Hematopoietic multipotent progenitor cell treated with erythropoietin and hydrocortisone succinate and interleukin-3 and kit ligand, for 17 days (in vitro differentiated cells): ENCODE data around the gene HDDC2.

Experiments used
- DNase-seq: peaks from one replicate; pipeline ENCODE4 v3.0.0-alpha.2; 2015; ENCODE audit warnings: low spot score

Gene HDDC2

DNA sequence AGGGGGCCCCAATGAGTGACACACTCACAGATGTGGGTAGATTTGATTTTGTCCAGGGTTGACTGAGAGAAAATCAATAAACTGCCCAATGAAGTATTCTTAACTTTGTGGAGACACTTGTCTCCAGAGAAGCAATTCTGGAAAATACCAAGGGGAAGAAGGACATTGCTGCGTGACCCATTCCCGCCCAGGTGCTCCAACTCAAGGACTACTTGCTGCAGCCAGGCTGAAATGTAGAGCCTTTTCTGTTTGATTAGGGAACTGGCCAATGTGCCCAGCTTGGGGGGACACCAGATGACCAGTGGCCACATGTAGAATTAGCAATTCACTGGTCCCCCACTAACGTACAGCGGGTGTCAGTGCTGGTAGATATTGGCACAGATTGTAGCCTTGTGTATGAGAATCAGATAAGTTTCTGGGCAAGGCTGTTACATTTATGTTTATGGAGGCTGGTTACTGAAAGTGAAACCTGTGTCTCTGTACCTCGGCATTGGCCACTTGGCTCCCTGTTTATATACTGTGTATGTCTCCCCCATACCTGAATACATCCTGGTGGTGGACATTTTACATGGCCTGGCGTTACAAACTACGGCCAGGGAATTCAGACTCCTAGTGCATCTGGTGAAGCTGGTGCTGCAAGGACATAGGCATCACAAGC, 32.3 kb downstream of the HDDC2 start:
- DNase-seq = no peak

DNA sequence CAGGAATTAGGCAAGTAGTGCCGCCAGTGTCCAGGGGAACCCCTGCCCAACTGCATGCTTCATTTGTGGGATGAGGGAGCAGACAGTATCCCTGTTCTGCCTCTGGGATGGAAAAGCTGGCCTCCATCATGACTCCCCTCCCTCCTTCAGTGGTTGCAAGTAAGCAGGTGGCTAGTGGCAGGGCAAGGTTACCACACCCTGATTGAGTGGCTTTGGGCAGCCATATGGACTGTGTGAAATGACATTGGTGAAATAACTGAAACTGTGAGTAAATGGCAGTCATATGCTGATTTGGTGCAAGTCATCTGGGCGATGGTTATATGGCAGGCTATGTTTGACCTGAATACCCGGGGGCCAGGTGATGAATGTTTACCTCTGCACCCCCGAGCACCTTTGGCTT, 33.0 kb downstream of the HDDC2 start:
- DNase-seq = no peak

DNA sequence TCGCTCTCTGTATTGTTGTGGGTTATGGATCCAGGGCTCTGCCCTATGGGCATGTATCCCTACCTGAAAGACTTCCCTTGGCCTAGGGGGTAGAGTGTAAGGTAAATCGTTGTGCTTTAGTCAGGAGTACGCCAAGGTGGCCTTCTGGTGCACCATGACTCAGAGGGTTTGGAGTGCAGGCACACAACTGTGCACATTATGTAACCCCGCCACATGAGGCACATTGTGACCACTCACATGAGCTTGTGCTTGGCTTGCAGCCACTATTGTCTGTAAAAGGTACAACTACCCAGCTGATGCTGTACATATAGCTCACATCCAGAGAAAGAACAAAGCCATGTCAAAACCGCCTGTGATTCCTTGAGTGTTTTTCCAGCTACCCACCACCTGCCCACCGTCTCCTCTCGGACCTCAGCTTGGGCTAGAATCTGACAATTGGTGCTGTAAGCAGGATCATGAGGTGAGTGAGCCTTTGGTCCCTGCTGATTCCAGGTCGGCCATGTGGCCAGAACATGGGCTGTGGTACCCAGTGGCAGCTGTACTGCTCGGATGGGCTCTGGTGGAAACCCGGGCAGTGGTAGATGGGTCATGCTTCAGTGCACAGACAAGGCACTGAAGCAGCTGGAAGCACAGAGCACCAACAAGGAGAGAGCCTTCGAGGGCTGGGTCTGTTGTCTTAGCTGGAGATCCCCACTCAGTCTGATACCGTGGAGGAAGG, 33.8 kb downstream of the HDDC2 start:
- DNase-seq = no peak

DNA sequence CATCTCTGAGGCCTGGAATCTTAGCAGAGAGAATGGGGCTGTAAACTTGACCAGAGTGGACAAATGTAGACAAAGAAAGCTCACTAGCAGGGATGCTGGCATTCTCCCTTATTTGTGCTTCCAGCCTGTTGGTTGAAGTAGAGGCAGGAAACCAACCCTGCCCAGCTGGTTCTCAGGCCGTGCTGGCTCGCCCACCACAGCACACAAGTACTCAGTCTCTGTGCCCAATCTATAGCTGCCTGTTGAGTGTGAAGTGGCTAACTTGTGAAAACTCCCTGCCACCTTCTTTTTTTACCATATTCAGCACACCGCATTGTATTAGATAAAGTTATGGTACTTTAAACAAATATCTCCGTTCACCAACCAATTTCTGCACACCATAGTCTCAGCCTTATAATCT, 37.3 kb downstream of the HDDC2 start:
- DNase-seq = no peak

DNA sequence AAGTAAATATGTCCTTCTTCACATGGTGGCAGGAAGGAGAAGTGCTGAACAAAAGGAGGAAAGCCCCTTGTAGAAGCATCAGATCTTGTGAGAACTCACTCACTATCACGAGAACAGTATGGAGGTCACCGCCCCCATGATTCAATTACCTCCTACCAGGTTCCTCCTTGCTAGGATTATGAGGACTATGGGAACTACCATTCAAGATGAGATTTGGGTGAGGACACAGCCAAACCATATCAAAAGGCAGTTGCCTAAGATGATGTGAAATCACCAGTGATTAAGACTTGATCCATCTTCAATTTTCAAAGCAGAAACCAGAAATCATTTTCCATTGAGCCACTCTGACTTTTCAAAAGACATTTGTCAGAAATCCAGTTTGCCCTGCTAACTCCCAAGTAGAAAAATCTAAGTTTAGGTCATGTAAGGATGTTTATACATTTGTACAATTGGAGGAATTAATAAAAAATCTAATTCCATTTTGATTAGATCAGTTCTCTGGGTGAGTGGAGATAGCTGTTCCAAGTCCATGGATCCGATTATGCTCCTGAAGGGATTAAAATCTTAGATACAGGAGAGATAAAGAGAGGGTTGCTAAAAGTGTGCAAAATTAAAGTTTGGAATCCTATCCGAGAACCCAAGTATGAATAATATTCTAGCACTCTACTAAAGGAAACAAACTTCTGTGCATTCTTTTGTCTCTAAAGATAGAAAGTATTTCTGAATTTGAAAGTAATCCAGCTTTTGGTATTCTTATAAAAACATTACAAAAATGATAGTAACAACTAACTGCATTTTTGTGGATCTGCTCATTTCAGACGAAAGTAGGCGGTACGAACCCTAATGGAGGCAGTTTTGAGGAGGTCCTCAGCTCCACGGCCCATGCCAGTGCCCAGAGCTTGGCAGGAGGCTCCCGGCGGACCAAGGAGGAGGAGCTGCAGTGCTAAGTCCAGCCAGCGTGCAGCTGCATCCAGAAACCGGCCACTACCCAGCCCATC, 39.5 kb downstream of the HDDC2 start:
- no peak for DNase-seq

DNA sequence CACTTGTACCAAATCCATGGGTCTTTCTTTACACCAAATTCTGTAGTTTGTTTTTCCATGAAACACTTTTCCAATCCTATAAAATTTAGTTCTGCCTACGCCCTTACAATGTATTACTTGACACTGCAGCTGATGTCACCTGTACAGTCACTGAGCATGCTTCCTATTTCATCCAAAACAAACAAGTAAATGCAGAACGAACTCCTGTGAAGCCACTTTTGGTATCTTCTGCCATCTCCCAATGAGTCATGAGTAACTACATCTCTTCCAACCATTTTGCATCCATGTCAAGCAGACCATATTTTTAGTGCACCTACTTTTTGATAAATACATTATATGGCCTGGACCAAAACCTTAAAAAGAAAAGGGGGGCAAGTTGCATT, 42.4 kb downstream of the HDDC2 start:
- no peak for DNase-seq

DNA sequence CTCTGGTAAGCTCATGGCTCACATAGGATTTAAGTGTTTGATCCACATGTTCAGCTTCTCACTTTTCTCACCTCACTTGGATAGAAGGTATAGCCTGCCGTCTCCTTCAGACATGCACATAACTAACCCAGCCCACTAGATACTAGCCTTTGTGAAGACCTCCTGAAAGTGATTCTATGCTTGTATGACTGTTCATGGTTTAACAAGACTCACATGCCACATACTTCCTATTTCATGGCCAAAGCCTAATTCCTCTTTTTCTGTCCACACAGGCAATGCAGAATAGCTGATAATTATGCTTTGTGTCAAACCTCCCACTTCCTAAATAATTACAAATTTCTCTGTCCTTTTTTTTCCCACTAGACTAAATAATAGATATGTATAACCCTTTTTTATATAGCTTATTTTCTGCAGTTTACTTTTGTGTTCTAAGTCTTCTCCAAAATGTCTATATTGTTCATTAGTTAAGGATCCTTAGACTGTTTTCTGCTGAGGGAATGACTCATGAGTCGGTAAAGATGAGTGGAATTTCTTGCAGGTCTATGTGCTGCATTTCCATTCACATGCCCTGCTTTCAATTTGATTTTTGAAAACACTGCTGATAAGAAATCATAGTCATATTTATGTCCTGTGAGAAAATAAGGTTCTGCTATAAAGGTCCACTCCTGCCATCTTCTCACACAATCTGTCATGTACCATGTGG, 43.0 kb downstream of the HDDC2 start:
- no peak for DNase-seq

DNA sequence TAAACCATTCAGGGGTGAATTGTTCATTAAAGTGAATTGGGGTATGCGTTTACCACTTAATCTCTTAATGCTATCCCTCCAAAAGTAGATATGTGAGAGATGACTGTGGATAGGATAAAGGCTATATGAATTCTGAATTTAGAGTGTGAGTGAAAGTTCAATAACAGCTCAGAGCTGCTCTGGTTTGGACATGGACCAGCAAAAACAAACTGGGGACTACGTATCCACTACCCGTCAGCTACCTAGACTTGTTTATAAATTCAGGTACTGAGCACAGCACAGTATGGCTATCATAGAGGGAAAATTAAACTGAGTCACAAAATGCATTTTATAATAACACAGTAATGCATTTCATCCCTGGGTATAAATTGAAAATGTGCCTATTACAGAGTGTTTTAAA, 44.4 kb downstream of the HDDC2 start:
- no peak for DNase-seq

DNA sequence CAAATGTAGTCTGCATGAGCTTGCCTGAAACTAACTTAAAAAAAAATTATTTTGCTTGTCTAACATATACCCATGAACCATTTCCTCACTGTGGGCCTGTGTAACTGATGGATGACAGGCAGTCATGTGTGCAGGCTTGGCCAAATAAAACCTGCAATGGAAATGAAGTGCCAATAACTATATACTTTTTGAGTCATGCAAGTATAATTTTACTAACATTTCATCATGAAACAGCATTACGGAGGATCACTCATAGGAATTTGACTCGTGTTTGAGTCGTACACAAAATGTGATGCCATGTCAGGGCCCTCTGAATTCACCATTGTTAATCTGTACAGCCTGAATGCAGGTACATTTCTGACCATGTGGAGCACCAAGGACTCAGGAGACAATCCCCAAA, 46.6 kb downstream of the HDDC2 start:
- no peak for DNase-seq

DNA sequence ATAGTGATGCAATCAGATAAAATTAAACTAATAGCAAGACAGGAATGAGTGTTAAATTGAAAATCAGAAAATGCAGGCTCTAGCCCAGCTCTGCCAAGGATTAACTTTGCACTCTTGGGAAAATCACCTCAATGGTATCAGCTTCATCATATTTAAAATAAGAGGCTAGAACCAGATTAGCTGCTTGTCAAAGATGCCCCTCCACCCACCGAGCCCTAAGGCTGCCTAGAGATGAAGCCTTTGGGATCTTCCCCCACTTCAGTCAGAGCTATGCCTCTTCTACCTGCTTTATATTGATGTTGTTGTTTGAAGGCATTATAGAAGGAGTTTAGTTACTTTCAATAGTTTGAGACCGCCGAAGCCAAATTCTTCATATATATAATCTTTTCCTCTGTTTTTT, 47.4 kb downstream of the HDDC2 start:
- DNase-seq = no peak

DNA sequence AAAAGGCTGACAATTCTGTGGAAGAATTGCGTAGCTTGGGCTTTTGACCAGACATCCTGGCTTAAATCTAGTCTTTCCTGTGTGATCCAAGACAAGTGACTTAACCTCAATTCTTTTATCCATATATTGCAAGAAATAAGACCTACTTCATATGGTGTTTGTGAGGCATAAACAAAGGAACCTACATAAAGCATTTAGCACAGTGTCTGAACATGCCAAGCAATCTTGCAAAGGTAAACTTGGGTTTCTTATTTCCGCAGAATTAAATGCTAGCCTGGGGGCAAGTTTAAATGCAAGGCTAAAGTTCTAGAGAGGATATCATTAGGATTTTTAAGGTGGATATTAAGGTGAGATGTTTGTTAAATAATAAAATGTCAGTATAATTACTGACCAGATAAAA, 47.9 kb downstream of the HDDC2 start:
- no peak for DNase-seq

DNA sequence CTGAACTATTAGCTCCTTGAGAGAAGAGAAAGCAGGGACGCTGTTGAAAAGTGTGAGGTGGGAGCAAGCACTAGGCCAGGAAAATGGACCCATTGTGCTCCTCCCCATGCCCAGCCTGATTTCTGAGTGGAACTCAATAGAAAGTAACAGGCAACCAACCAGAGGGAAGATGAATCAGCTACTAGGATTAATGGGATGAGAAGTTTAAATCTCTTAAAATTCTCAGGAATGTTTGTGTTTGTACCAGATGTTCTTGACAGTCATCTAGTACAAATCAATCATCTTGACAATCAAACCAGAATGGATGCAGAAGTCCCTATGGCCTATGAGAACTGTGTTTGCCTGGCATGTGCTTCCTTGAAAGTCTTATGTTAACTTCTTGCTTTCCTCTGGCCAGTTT, 48.9 kb downstream of the HDDC2 start:
- DNase-seq = no peak

DNA sequence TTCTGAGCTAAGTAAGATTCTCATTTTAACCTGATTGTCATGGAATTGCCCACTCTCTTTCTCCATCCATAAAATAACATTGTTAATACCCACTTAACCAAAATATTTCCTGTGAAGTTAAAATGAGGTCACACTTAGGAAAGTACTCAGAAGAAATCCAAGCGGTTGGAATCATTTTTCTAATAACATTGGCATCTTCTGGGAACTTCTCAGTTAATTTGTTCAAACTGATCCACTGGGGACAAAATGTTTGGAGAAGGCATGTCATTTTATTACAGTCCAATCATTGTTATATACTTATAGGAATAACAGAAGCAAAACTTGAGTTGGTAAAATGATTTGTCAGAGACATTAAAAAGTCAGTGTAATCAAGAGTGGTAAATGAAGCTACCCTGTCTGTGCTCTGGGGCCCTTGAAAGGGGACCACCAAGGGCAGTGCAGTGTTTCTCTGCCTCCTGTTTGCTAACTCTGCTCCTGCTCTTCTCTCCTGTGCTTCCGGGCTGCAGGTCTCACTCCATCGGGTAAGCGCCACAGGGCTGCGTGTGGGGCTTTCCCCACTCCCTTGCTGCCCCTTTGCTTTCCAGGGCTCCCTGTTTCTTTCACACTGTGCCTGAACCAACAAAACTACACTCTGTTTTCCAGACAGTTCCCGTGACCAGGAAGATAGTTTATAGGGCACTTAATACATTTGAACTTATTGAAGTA, 50.1 kb downstream of the HDDC2 start:
- no peak for DNase-seq

DNA sequence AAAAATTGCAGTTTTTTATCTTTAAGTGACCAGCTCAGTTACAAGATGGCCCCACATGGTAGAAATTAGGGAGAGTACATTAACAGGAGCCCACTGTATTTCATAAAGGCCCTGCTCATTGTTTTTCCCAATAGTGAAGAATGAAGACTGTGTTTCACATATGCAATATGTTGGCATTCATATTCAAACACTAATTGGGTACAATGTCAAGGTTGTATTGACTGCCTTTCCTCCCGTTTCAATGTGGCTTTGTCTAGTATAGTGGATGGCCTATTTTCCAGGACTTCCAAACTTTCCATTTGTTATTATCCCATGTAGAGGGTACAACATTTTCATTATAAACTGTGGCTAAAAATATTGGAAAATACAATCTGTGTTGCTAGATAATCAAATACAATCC, 51.3 kb downstream of the HDDC2 start:
- DNase-seq = no peak

DNA sequence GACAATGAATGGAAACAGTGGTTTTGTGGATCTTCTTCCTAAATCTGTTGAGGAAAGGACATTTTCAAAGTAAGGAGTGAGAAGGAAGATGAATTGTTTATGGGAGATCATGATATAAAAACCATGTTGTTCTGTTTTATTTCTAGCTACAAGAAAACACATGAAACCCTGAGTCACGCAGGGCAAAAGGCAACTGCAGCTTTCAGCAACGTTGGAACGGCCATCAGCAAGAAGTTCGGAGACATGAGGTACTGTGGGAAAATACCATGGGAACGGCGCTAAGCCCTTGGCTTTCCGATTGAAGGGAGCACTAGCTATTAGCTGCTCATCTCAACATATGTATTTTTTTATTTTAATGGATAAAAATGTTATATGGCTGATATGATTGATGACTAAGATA, 53.6 kb downstream of the HDDC2 start:
- no peak for DNase-seq

DNA sequence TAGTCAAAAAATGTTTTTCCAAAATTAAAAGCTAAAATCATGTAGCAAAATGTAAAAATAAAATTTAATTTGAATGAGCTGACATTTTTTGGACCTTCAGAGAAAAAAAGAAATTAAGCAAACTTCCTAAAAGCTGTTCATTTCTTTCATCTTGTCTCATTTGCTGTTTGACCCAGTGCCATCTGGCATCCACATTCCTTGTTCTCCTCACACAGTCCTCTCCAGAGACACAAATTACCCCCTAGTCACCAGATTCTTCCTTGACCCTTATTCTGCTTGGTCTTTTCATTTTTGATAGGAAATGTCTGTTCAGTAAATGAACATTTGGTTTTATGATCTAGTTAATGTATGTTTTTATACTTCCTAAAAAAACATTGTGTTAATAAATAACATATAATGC, 55.2 kb downstream of the HDDC2 start:
- no peak for DNase-seq

DNA sequence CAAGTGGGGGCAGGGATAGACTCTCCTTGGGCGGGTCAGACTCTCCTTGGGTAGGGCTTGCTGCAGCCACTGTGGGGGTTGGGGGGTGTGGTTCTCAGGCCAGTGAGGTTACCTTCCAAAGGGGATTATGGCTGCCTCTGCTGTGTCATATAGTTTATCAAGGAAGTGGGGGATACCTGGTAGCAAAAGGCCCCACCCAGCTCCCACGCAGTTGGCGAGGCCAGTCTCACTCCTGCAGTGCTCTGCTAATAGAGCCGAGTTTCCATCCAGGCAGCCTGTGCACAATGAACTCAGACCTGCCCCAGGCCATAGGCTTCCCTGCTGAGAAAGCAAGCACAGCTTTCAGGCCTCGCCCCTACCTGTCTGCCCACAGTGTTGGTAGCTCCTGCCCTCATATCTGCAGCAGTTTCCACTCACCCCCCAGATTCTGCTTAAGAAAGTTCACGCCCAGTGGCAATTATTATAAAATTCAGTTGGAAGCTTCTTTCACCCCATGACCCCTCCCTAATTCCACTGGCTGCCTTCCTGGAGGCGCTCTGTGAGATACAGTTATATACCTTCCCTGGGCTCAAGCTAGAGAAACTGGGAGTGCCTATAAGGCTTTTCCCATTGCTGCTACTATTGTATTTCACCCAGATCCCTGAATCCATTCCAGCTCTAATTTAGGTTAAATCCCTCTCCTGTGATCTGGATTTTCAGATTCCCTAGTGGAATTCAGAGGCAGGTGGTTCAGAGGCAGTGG, 56.1 kb downstream of the HDDC2 start:
- DNase-seq = no peak

DNA sequence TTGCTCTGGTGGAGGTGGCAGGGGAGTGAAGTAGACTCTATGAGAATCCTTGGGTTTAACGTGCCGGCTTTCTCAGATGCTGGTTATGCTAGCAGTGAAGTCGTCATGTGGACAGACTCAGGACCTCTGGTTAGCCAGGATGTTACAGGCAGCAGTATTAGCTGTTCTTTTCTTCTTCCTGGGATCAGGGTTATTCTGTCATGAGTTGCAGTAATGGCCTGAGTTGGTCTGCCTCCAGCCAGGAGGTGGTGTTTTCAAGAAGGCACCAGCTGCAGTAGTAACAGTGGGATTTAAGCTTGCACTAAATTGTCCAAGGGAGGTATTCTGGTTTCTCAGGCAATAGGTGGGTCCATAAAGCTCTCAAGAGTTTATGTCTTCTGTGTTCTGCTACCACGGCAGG, 56.7 kb downstream of the HDDC2 start:
- DNase-seq = no peak

DNA sequence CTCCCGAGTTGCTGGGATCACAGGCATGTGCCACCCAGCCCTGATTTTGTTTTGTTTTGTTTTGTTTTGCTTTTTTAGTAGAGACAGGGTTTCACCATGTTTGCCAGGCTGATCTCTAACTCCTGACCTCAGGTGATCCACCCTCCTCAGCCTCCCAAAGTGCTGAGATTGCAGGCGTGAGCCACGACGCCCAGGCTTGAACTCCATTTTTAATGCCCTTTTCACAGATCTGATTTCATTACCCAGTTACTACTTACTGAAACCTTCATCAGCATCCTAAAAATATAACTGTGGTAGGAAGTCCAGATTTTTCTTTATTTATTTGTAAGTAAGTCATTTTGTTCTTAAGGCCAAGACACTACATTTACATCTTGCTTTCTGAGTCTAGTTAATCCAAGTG, 64.0 kb downstream of the HDDC2 start:
- no peak for DNase-seq

DNA sequence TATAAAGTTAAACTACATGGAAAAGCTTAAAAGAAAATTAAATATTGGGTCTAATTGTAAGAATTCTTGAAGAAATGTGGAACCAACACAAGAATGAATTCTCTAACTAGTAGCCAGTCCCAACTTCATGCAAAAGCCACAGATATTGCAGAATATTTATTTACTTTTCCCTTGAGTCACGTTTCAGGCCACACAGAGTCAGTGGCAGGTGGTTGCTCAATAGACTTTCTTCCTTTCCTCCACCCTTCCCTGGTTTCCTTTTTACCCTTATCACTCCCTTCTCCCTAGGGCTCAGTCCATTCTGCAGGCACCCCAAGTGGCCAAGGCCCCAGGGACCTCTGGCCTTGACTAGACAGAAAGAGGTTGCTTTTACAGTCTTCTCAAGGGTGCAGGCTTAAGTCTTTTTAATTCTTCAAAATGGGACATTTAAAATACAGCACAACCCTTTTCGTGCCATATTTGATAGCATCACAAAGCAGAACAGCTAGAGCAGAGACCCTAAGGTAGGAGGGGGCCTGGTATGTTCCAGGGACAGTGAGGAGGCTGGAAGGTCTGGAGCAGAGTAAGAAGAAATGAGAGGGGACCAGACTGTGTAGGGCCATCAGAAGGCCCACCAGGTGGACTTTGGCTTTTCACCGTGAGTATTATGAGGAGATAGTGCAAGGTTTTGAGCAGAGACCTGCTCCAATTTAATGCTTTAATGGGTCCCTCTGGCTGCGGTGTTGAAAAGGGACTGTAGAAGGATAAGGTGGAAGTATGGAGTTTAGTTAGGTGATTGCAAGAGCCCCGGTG, 65.0 kb downstream of the HDDC2 start:
- no peak for DNase-seq
